HG03097 (cell line): ENCODE measurements around the gene LRRK1.

Source experiments
- ATAC-seq: cut with Tn5 transposase; IDR thresholded peaks from one replicate; pipeline ENCODE4 v1.9.1; 2021; ENCODE audit not compliant: unreplicated experiment, low FRiP score

LRRK1 gene

GRCh38 chr15:100931143-100931890, 12.2 kb downstream of the LRRK1 start:
- ATAC-seq, result no peak

DNA sequence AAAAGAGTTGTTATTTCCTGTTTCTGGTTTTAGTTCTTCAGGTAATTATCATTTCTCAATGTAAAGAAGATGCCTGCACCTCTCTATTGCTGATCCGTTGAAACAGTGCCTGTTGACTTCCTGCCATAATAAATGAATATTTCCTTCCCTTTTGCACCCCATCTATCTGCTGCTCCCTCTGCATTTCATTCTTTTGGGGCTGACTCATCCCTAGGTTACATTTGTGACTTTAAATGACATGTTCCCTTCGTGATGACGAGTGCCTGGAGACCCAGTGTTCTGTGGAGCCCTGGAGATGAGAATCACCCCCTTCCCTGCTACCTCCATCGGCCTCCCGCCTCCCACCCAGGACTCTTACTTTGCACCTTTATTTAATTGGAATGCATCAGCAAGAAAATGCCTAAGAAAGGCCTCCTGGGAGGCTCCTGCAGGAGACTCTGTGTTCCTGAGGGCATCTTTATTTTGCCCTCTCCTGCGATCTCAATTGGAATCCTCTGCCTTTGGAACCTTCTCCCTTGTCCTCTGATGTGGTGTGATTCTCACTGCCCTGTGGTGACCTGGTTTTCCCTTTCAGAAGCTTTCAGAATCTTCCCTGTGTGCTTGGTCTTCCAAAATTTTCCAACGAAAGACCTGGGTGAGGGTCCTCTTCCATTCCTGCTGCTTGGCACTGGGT, 13.7 kb downstream of the LRRK1 start:
- ATAC-seq, result no peak

- ATAC-seq, result no peak
Measured at GRCh38 chr15:100934166-100934565, 15.0 kb downstream of the LRRK1 start.

DNA sequence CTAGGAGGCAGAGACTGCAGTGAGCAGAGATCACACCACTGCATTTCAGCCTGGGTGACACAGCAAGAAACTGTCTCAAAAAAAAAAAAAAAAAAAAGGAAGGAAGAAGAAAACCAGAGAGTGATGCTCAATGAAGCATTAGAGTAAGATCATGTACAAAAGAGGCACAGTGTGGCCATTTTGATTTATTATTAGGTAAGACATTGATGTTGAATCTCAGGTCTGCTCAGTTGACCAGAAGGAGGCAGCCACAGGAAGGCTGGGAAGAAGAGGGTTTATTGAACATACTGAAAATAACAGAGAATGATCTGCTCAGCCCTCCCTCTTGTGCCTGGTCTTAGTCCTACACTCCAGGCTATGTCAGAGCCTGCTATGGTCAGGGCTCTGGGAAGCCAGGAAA, 15.6 kb downstream of the LRRK1 start:
- no peak for ATAC-seq

GRCh38 chr15:100937171-100937570, 18.0 kb downstream of the LRRK1 start:
- ATAC-seq, result no peak

- no peak for ATAC-seq
Measured at GRCh38 chr15:100939791-100940190, 20.6 kb downstream of the LRRK1 start.

DNA sequence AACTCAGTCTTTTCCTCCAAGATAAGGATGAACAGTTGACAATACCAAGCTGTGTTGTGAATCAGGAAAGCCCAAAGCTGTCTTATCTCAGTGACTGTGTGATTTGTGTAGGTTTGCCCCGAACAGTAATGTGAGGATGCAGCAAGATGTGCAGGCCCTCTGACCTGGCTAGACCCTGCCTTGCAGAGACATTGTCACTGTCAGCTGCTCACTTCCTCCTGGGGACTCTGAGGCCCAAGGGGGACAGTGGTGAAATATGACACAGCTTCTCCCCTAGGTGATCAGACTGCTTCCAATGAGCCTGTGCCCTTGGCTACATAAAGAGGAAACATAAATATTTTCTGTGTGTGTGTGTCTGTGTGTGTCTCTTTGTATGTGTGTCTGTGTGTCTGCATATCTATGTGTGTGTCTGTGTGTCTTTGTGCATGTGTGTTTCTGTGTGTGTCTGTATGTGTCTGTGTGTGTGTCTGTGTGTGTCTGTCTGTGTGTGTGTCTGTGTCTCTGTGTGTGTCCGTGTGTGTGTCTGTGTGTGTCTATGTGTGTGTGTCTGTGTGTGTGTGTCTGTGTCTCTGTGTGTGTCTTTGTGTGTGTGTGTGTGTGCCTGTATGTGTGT, 21.7 kb downstream of the LRRK1 start:
- peak; percentile 69 for ATAC-seq

- no peak for ATAC-seq
Measured at GRCh38 chr15:100941536-100941935, 22.4 kb downstream of the LRRK1 start.

GRCh38 chr15:100942656-100943425, 23.7 kb downstream of the LRRK1 start:
- ATAC-seq, result no peak

DNA sequence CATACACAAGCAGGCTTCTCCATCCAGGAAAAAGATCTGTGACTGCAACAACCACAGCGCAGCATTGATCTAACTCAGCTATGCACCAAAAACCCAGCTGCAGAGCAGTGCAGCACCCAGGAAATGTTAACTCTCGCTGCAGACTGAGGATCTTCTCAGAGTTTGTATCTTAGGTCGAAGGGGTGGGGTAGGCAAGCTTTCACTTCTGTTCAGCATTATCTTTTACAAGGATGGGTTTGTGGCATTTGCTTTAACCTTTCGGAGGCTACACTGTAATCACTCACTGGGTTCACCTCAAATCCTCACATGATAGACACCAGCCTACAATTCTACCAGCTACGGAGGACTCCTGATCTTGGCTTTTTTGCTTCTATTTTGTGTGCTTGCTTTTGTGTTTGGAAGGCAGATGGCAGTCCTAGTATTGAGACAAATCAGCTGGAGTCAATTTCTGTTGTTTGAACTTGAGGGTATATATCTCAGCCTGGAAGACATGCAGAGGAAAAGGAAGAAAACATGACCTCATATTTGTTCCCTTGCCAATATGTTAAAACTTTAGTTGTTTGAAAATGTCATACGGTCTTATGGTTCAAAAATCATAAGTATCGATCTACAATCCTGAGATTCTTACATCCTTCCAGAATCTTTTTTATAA, 25.2 kb downstream of the LRRK1 start:
- no peak for ATAC-seq

DNA sequence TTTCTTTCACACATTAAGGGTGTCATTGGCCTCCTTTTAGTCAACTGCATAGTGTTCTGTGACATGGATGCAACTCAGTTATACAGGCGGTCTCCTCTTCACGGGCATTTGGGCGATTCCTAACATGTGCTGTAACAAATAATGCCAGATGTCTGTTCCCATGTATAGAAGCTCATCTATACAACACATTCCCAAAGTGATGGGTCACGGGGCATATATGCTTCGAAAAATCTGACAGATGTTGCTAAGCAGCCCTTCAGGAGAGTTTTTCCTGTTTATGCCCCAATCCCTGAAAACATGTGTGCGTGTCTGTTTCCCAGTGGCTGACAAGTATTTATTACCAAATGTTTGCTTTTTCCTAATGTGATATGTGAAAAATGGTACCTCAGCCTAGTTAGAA, 25.8 kb downstream of the LRRK1 start:
- no peak for ATAC-seq

DNA sequence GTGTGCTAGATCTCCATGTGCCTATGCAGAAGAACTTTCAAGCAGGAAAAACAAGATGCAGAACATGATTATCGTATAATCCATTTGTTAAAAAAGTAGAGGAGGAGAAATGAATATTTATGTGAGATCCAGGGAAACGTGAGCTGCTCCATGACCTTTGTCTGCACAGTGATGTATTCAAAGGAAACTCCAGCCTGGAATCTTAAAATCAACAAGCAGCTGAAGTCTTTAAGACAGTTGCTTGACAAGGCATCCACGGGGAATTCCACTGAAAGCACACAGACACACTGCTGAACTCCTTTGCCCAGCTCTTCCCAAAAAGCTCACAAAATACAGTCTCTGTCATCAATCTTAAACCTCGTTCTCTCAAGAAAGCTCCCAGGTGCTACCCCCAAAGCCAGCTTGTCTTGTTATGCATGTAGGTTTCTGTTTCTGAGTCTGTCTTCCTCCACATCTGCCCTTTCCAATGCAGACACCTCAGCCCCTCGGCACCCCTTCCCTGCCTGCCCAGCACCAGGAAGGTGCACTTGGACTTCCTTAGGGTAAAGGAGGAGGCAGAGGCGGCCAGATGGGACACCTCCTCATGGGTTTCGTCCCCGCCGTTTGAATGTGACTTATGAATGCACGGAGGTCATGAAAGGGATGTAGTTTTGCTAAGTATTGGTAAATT, 28.7 kb downstream of the LRRK1 start:
- ATAC-seq, result no peak

- ATAC-seq, result no peak
Measured at GRCh38 chr15:100948430-100948762, 29.2 kb downstream of the LRRK1 start.

- no peak for ATAC-seq
Measured at GRCh38 chr15:100949691-100950090, 30.5 kb downstream of the LRRK1 start.

DNA sequence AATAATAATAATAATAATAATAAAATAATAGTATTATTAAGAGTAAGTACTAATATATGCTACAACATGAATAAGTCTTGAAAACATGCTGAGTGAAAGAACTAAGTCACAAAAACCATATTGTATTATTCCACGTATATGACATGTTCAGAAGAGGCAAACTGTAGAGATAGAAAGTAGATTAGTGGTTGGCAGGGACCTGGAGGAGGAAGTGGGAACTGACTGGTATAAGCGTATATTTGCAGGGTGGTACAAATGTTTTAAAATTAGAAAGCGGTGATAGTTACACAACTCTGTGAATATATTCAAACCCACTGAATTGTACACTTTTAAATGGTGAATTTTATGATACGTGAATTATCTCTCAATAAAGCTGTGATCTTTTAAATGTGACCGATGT, 32.8 kb downstream of the LRRK1 start:
- ATAC-seq, result no peak

- no peak for ATAC-seq
Measured at GRCh38 chr15:100952566-100952965, 33.4 kb downstream of the LRRK1 start.

GRCh38 chr15:100958326-100959065, 39.3 kb downstream of the LRRK1 start:
- ATAC-seq, result no peak

- ATAC-seq, result no peak
Measured at GRCh38 chr15:100959066-100960050, 40.2 kb downstream of the LRRK1 start.
